H1 (cell line): ENCODE measurements around the gene RBM15B. TPM values are rescaled to one million over a fixed set of nuclear protein-coding genes. Genes with fewer than 3 reads are reported as not detected.

Experiments
- CTCF ChIA-PET: fragments of 300-600 bp; sonication (Branson Sonifier 250); formaldehyde crosslinking; loops from one replicate; lab custom pipeline; 2021; ENCODE audit not compliant: partially characterized antibody; lab: Charles Lee
- POLR2A ChIA-PET: fragments of 300-600 bp; sonication (Branson Sonifier 250); formaldehyde crosslinking; loops from one replicate; lab custom pipeline; 2021; ENCODE audit warnings: inconsistent platforms; ENCODE audit not compliant: partially characterized antibody; lab: Charles Lee
- DNase-seq, 2 experiments: peaks; one replicate each; pipeline versions ENCODE4 v3.0.0 to v3.0.0-alpha.2; 2010 to 2022; ENCODE audit warnings: low spot score in 2 of 2, low read depth in 1 of 2, mixed read lengths in 1 of 2
- FAIRE-seq: peaks from 2 replicates; lab custom pipeline; 2011; peaks lifted over from hg19 to GRCh38; lab: Jason Lieb, UNC
- H2AFZ ChIP-seq: 2 replicates; pipeline ENCODE4 v1.8.1; 2012; ENCODE audit warnings: low read length, inconsistent platforms
- H2AK5ac ChIP-seq: 2 replicates; pipeline ENCODE4 v1.6.1; 2013; ENCODE audit warnings: low read depth, low read length
- H2BK120ac ChIP-seq: replicated peaks from 2 replicates; pipeline ENCODE3; 2013; ENCODE audit warnings: low read depth, low read length, inconsistent platforms
- H2BK12ac ChIP-seq: 2 replicates; pipeline ENCODE4 v1.6.1; 2013; ENCODE audit warnings: low read depth, low read length
- H2BK15ac ChIP-seq: 2 replicates; pipeline ENCODE4 v1.6.1; 2013; ENCODE audit warnings: low read length
- H2BK20ac ChIP-seq: 2 replicates; pipeline ENCODE4 v1.6.1; 2013; ENCODE audit warnings: low read length
- H2BK5ac ChIP-seq: 2 replicates; pipeline ENCODE4 v1.6.1; 2013; ENCODE audit warnings: low read depth, low read length
- H3K14ac ChIP-seq: 2 replicates; pipeline ENCODE4 v1.6.1; 2013; ENCODE audit warnings: inconsistent platforms; ENCODE audit not compliant: insufficient read length
- H3K18ac ChIP-seq: 2 replicates; pipeline ENCODE4 v1.6.1; 2013; ENCODE audit warnings: low read length; ENCODE audit errors: extremely low read depth
- H3K23ac ChIP-seq: 2 replicates; pipeline ENCODE4 v1.6.1; 2013; ENCODE audit warnings: inconsistent platforms; ENCODE audit not compliant: insufficient read length
- H3K23me2 ChIP-seq: 2 replicates; pipeline ENCODE4 v1.6.1; 2013; ENCODE audit warnings: low read depth, low read length
- H3K27ac ChIP-seq: 2 replicates; pipeline ENCODE4 v1.6.1; 2011; ENCODE audit warnings: low read depth, low read length, inconsistent platforms
- H3K27me3 ChIP-seq, 4 experiments: replicated peaks in 1 of 4; 1 replicate in 1 of 4; 2 replicates in 3 of 4; pipeline versions ENCODE4 v1.6.1 to v1.8.1; 2011 to 2013; ENCODE audit warnings: low read length in 3 of 4, mild to moderate bottlenecking in 3 of 4, inconsistent platforms in 2 of 4, mixed read lengths in 2 of 4, moderate library complexity in 1 of 4; ENCODE audit not compliant: control insufficient read depth in 3 of 4, insufficient read depth in 3 of 4; ENCODE audit errors: extremely low read depth in 1 of 4
- H3K36me3 ChIP-seq, 4 experiments: 2 replicates each; pipeline versions ENCODE4 v1.6.1 to v1.8.1; 2011 to 2013; ENCODE audit warnings: mild to moderate bottlenecking in 4 of 4, low read length in 3 of 4, moderate library complexity in 2 of 4, control low read depth in 1 of 4, inconsistent platforms in 1 of 4; ENCODE audit not compliant: insufficient read depth in 4 of 4, control insufficient read depth in 2 of 4
- H3K4ac ChIP-seq: replicated peaks from 2 replicates; pipeline ENCODE3; 2013; ENCODE audit warnings: low read length, low read depth, mixed read lengths, inconsistent platforms; ENCODE audit not compliant: insufficient read length
- H3K4me1 ChIP-seq, 4 experiments: replicated peaks in 1 of 4; 1 replicate in 1 of 4; 2 replicates in 3 of 4; pipeline versions ENCODE4 v1.6.1 to v1.8.1; 2011 to 2013; ENCODE audit warnings: low read length in 3 of 4, inconsistent platforms in 2 of 4, mixed read lengths in 1 of 4; ENCODE audit not compliant: insufficient read depth in 4 of 4, control insufficient read depth in 3 of 4
- H3K4me2 ChIP-seq, 2 experiments: 2 replicates each; pipeline versions ENCODE4 v1.6.1 to v1.8.1; 2011 to 2013; ENCODE audit warnings: low read depth in 2 of 2, low read length in 2 of 2, control low read depth in 1 of 2, inconsistent platforms in 1 of 2, mild to moderate bottlenecking in 1 of 2; ENCODE audit not compliant: insufficient read depth in 1 of 2
- H3K4me3 ChIP-seq, 4 experiments: fragments of 200-600, 300-600 bp in 1 of 4; sonication (generic), shearing (Covaris generic), sonication (Bioruptor Twin) in 1 of 4; 2 replicates each; pipeline versions ENCODE4 v1.5.1 to v1.8.1; 2011 to 2016; ENCODE audit warnings: low read length in 4 of 4, low read depth in 3 of 4, control low read depth in 2 of 4, inconsistent platforms in 2 of 4, mild to moderate bottlenecking in 2 of 4, mixed read lengths in 1 of 4, moderate library complexity in 1 of 4; ENCODE audit not compliant: insufficient read depth in 2 of 4; ENCODE audit errors: extremely low read depth in 1 of 4
- H3K56ac ChIP-seq: replicated peaks from 2 replicates; pipeline ENCODE3; 2013; ENCODE audit warnings: low read depth, mild to moderate bottlenecking, mixed read lengths, low read length, inconsistent platforms; ENCODE audit not compliant: insufficient read length
- H3K79me1 ChIP-seq: 2 replicates; pipeline ENCODE4 v1.6.1; 2013; ENCODE audit warnings: low read depth, low read length, control low read depth
- H3K79me2 ChIP-seq, 2 experiments: 2 replicates each; pipeline versions ENCODE4 v1.6.1 to v1.8.1; 2012 to 2013; ENCODE audit warnings: low read length in 2 of 2, mild to moderate bottlenecking in 2 of 2, inconsistent platforms in 1 of 2; ENCODE audit not compliant: insufficient read depth in 2 of 2, control insufficient read depth in 1 of 2
- H3K9ac ChIP-seq, 4 experiments: replicated peaks in 1 of 4; 1 replicate in 1 of 4; 2 replicates in 3 of 4; pipeline versions ENCODE4 v1.6.1 to v1.8.1; 2011 to 2013; ENCODE audit warnings: low read depth in 3 of 4, low read length in 3 of 4, control low read depth in 2 of 4, mild to moderate bottlenecking in 2 of 4, moderate library complexity in 2 of 4, inconsistent platforms in 1 of 4; ENCODE audit errors: extremely low read depth in 1 of 4
- H3K9me3 ChIP-seq, 2 experiments: 2 replicates each; pipeline versions ENCODE4 v1.6.1 to v1.8.1; 2012 to 2013; ENCODE audit warnings: mild to moderate bottlenecking in 2 of 2, moderate library complexity in 2 of 2, control low read depth in 1 of 2, inconsistent platforms in 1 of 2, low read depth in 1 of 2, low read length in 1 of 2, mixed read lengths in 1 of 2; ENCODE audit not compliant: insufficient read depth in 2 of 2
- H4K20me1 ChIP-seq, 2 experiments: replicated peaks in 1 of 2; 2 replicates each; pipeline versions ENCODE3 to v1.8.1; 2011 to 2013; ENCODE audit warnings: inconsistent platforms in 2 of 2, low read length in 2 of 2, mild to moderate bottlenecking in 1 of 2; ENCODE audit not compliant: insufficient read depth in 2 of 2, control insufficient read depth in 1 of 2
- H4K5ac ChIP-seq: 2 replicates; pipeline ENCODE4 v1.6.1; 2013; ENCODE audit warnings: low read length, low read depth, mixed read lengths, inconsistent platforms; ENCODE audit not compliant: insufficient read length
- H4K8ac ChIP-seq: 2 replicates; pipeline ENCODE4 v1.8.0; 2013; ENCODE audit warnings: mild to moderate bottlenecking, moderate library complexity, low read length, inconsistent platforms; ENCODE audit not compliant: insufficient read depth; ENCODE audit errors: extremely low read depth
- H4K91ac ChIP-seq: replicated peaks from 2 replicates; pipeline ENCODE3; 2013; ENCODE audit warnings: low read length, mixed read lengths, inconsistent platforms; ENCODE audit not compliant: insufficient read length
- ASH2L ChIP-seq: fragments of 200-600, 300-600 bp; sonication (generic); IDR thresholded peaks from one replicate; pipeline ENCODE4 v1.7.1; 2017; ENCODE audit warnings: low read length
- BRCA1 ChIP-seq: IDR thresholded peaks from 2 replicates; pipeline ENCODE4 v1.6.1; 2012; ENCODE audit warnings: low read depth, low read length, improper control_type of control experiment
- CBX8 ChIP-seq: fragments of 300-800, 300-1000 bp; sonication (generic); IDR thresholded peaks from 2 replicates; pipeline ENCODE4 v1.7.1; 2016; ENCODE audit warnings: low read depth, low read length, borderline replicate concordance
- CEBPB ChIP-seq: IDR thresholded peaks from 2 replicates; pipeline ENCODE4 v1.6.1; 2012; ENCODE audit warnings: low read depth, low read length
- CHD1 ChIP-seq: IDR thresholded peaks from 2 replicates; pipeline ENCODE4 v1.6.1; 2012; ENCODE audit warnings: low read depth, low read length, improper control_type of control experiment
- JUND ChIP-seq: IDR thresholded peaks from 2 replicates; pipeline ENCODE4 v1.6.1; 2011; ENCODE audit warnings: mild to moderate bottlenecking, improper control_type of control experiment, low read length
- KDM4A ChIP-seq: IDR thresholded peaks from one replicate; pipeline ENCODE4 v1.7.1; 2012; ENCODE audit warnings: low read depth, mild to moderate bottlenecking, moderate library complexity, low read length, inconsistent platforms; ENCODE audit not compliant: severe bottlenecking
- RBBP5 ChIP-seq: IDR thresholded peaks from 2 replicates; pipeline ENCODE4 v1.7.1; 2012; ENCODE audit warnings: low read depth, mild to moderate bottlenecking, inconsistent platforms, low read length, moderate library complexity, borderline replicate concordance
- RXRA ChIP-seq: IDR thresholded peaks from 2 replicates; pipeline ENCODE4 v1.6.1; 2011; ENCODE audit warnings: low read depth, mild to moderate bottlenecking, low read length, moderate library complexity; ENCODE audit not compliant: insufficient read depth
- SAP30 ChIP-seq: fragments of 300-600 bp; sonication (generic); IDR thresholded peaks from 2 replicates; pipeline ENCODE4 v1.7.1; 2012; ENCODE audit warnings: low read length, moderate library complexity, mild to moderate bottlenecking, inconsistent platforms; ENCODE audit not compliant: insufficient read depth, insufficient replicate concordance
- SRF ChIP-seq: IDR thresholded peaks from 2 replicates; pipeline ENCODE4 v1.6.1; 2011; ENCODE audit warnings: mild to moderate bottlenecking, low read depth, low read length, moderate library complexity
- WGBS, 2 experiments: shearing (Covaris generic) in 1 of 2; methylation state at CpG; one replicate each; pipeline versions ENCODE4 v1.1.6 to v1.1.7; 2013 to 2015; ENCODE audit warnings: low lambda C conversion rate in 2 of 2, mixed read lengths in 2 of 2, inconsistent platforms in 1 of 2, low coverage in 1 of 2, missing lambda C conversion rate in 1 of 2; ENCODE audit not compliant: insufficient replicate concordance in 2 of 2, insufficient coverage in 1 of 2, insufficient read length in 1 of 2; ENCODE audit errors: extremely low coverage in 1 of 2, missing lambda C conversion rate in 1 of 2; 5-methylcytosine and 5-hydroxymethylcytosine counted together
- polyA plus RNA-seq, 7 experiments: library from polyadenylated mRNA; depleted of rRNA in 3 of 7; stranded (reverse) in 5 of 7; unstranded in 2 of 7; fragments of >200 nt in 5 of 7; fragments of 200-250 nt in 2 of 7; gene quantifications; 1 replicate in 5 of 7; 2 replicates in 1 of 7; 4 replicates in 1 of 7; pipeline versions ENCODE4 v1.2.1 to v1.2.3, GENCODE V29; 2011 to 2013; ENCODE audit warnings: missing spikeins in 2 of 7, mixed read lengths in 2 of 7
- total RNA-seq: library from RNA; stranded (reverse); fragmentation: NEBNext Ultra II Directional; extraction: Animal tissue kit (Norgen Biotek cat#: 25700); gene quantifications from 2 replicates; pipeline ENCODE4 v1.2.1, GENCODE V29; 2021
- TF ChIP-seq, protein P1 (sequence below): IDR thresholded peaks from 2 replicates; pipeline ENCODE4 v1.6.1; 2012; ENCODE audit warnings: inconsistent platforms

The RBM15B gene
- total and polyA plus RNA-seq, 2 of the 8 experiments (the other 6 are each of a cell fraction or from before 2014, with no cell fraction given), result 22.2 to 59.1 TPM

GRCh38 chr3:51408813-51409212 lies 17.7 kb downstream of the RBM15B start:
- Histone ChIP-seq H2BK15ac (no peak overlapping the region), H3K18ac (no peak overlapping the region), H4K91ac (no peak overlapping the region), H3K79me2 (no peaks in the 10 kb centered on the region), H2AK5ac (no peak overlapping the region), H3K4me2 (no peak overlapping the region), H3K4me1 (no peaks in the 10 kb centered on the region), H3K4ac (no peak overlapping the region), H3K27ac (no peak overlapping the region), H2BK12ac (no peak overlapping the region), H3K14ac (no peak overlapping the region), H2BK20ac (no peak overlapping the region), H3K23me2 (no peaks in the 10 kb centered on the region), H4K8ac (no peak overlapping the region), H3K4me3 (no peak overlapping the region), H3K36me3 (peaks cover 4 to 34% (median 22%) of the 10 kb centered on the region in 4 experiments), H2BK5ac (no peak overlapping the region), H4K5ac (no peak overlapping the region), H3K9ac (no peak overlapping the region), H4K20me1 (peaks cover 0 to 4% of the 10 kb centered on the region in 2 experiments), H3K56ac (no peak overlapping the region), H3K23ac (no peak overlapping the region), H2BK120ac (no peak overlapping the region), H2AFZ (no peak overlapping the region), H3K9me3 (no peaks in the 10 kb centered on the region), H3K79me1 (no peaks in the 10 kb centered on the region), H3K27me3 (no peaks in the 10 kb centered on the region)
- 85% methylated on average over 2 of the region's 2 CpGs; no CpG with 5 or more reads in 1 of the 2 experiments for WGBS, 2 experiments
- TF ChIP-seq BRCA1, result no peak
- TF ChIP-seq SRF, result no peak
- no peak for TF ChIP-seq ASH2L
- no peak for TF ChIP-seq CHD1
- TF ChIP-seq, protein P1, sequence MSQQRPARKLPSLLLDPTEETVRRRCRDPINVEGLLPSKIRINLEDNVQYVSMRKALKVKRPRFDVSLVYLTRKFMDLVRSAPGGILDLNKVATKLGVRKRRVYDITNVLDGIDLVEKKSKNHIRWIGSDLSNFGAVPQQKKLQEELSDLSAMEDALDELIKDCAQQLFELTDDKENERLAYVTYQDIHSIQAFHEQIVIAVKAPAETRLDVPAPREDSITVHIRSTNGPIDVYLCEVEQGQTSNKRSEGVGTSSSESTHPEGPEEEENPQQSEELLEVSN, result no peak
- no peak for TF ChIP-seq CEBPB
- no peak for TF ChIP-seq CBX8
- no peak for TF ChIP-seq RBBP5
- TF ChIP-seq JUND, result no peak
- no peak for TF ChIP-seq KDM4A
- TF ChIP-seq SAP30, result no peak
- no peak for TF ChIP-seq RXRA
- no peak for DNase-seq
- POLR2A ChIA-PET, result interaction anchor here (0.7 to 3.0 kb wide), 2 partner anchors 9 to 16 kb away, joined by 5 to 9 read pairs; no protein-coding TSS in a partner anchor
- FAIRE-seq, result no peak
- CTCF ChIA-PET, result interaction anchor here (1.3 kb wide), 2 partner anchors 20 to 260 kb away, joined by 4 read pairs; no protein-coding TSS in a partner anchor
